ENCODE results near the gene PCDHGA7. TPM values are rescaled to one million over a fixed set of nuclear protein-coding genes. Genes with fewer than 3 reads are reported as not detected.

PCDHGA7 gene
- total RNA-seq, 1 experiment from 2014 or later: 0.83 TPM

DNA sequence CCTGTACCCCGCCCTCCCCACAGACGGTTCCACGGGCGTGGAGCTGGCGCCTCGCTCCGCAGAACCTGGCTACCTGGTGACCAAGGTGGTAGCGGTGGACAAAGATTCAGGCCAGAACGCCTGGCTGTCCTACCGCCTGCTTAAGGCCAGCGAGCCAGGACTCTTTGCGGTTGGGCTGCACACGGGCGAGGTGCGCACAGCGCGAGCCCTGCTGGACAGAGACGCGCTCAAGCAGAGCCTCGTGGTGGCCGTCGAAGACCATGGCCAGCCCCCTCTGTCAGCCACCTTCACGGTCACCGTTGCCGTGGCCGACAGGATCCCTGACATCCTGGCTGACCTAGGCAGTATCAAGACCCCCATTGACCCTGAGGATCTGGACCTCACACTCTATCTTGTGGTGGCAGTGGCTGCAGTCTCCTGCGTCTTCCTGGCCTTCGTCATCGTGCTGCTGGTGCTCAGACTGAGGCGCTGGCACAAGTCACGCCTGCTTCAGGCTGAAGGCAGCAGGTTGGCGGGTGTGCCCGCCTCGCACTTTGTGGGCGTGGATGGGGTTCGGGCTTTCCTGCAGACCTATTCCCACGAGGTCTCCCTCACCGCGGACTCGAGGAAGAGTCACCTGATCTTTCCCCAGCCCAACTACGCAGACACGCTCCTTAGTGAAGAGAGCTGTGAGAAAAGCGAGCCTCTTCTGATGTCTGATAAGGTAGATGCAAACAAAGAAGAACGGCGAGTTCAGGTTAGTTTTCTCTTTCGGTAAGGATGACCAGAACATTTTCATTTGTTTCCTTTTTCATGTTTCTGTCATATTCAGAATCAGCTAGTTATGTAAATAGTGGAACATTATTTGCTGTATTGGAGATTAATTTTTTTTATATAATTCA is 16.3 kb upstream of the PCDHGA7 start:
- TF ChIP-seq, protein P1, sequence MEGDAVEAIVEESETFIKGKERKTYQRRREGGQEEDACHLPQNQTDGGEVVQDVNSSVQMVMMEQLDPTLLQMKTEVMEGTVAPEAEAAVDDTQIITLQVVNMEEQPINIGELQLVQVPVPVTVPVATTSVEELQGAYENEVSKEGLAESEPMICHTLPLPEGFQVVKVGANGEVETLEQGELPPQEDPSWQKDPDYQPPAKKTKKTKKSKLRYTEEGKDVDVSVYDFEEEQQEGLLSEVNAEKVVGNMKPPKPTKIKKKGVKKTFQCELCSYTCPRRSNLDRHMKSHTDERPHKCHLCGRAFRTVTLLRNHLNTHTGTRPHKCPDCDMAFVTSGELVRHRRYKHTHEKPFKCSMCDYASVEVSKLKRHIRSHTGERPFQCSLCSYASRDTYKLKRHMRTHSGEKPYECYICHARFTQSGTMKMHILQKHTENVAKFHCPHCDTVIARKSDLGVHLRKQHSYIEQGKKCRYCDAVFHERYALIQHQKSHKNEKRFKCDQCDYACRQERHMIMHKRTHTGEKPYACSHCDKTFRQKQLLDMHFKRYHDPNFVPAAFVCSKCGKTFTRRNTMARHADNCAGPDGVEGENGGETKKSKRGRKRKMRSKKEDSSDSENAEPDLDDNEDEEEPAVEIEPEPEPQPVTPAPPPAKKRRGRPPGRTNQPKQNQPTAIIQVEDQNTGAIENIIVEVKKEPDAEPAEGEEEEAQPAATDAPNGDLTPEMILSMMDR (conservative IDR thresholded peaks at IDR 0.05): no peak

More for the DNA sequence above, 16.3 kb upstream of the PCDHGA7 start:
- H3K56ac ChIP-seq (ENCODE audit: insufficient read length, low read depth, low read length): no peak overlapping the region
- Mint-ChIP-seq H3K9me3 (peaks cover 65 to 72% of the 10 kb centered on the region in 2 experiments), H3K36me3 (ENCODE audit: insufficient read depth in 1 of 3, low read depth in 3 of 3) (peaks cover 44 to 60% (median 56%) of the 10 kb centered on the region in 3 experiments), H3K4me3 (no peak overlapping the region), H3K4me1 (peaks cover 4 to 13% of the 10 kb centered on the region in 2 experiments; a peak in 3 of 4 replicates), H3K27ac (no peak overlapping the region), H3K27me3 (ENCODE audit: low read depth) (peaks cover 9% of the 10 kb centered on the region)
- no peak overlapping the region for H2BK12ac ChIP-seq (ENCODE audit: insufficient read length, low read depth, low read length)
- no peak overlapping the region for H2BK5ac ChIP-seq (ENCODE audit: insufficient read length, low read length)
- DNase-seq: no peak
- H3K79me2 ChIP-seq (ENCODE audit: insufficient read depth, low read length): no peaks in the 10 kb centered on the region
- H4K5ac ChIP-seq (ENCODE audit: insufficient read length, low read depth, low read length): no peak overlapping the region
- H3K18ac ChIP-seq (ENCODE audit: insufficient read length, low read depth, low read length): no peak overlapping the region
- H2AK5ac ChIP-seq (ENCODE audit: insufficient read length, low read length): no peak overlapping the region
- no peak overlapping the region for H2BK20ac ChIP-seq (ENCODE audit: low read depth, low read length, poor library complexity, severe bottlenecking)
- WGBS (ENCODE audit: extremely low coverage, insufficient read length, low lambda C conversion rate): no CpG with 5 or more reads among the region's 46 CpGs
- no peak overlapping the region for H3K4ac ChIP-seq (ENCODE audit: low read depth, low read length)
- H3K23ac ChIP-seq (ENCODE audit: insufficient read length, low read depth, low read length): no peak overlapping the region
- H3K14ac ChIP-seq (ENCODE audit: insufficient read depth, low read length): no peak overlapping the region
- H3K9me3 ChIP-seq (ENCODE audit: control insufficient read depth, low read depth, low read length): peaks cover 31% of the 10 kb centered on the region
- no peaks in the 10 kb centered on the region for H3K79me1 ChIP-seq (ENCODE audit: insufficient read depth, low read depth, low read length, poor library complexity, severe bottlenecking)
- no peaks in the 10 kb centered on the region for H3K23me2 ChIP-seq (ENCODE audit: insufficient read length, low read depth, low read length, poor library complexity, severe bottlenecking)
- H2AFZ ChIP-seq (ENCODE audit: low read length): no peak overlapping the region
- H2BK15ac ChIP-seq (ENCODE audit: low read depth, low read length): no peak overlapping the region
- no peak overlapping the region for H3K4me2 ChIP-seq (ENCODE audit: insufficient read depth, insufficient read length, low read length)
- H2BK120ac ChIP-seq (ENCODE audit: low read depth, low read length, poor library complexity, severe bottlenecking): no peak overlapping the region
- H3T11ph ChIP-seq (ENCODE audit: low read length): no peak overlapping the region
- no peak overlapping the region for H4K91ac ChIP-seq (ENCODE audit: insufficient read length, low read depth, low read length)
- no peak overlapping the region for H4K8ac ChIP-seq (replicated peaks; ENCODE audit: insufficient read length, low read depth, low read length)
- H3K27ac ChIP-seq (ENCODE audit: insufficient read length, low read depth, low read length): no peak overlapping the region
- H3K9ac ChIP-seq (ENCODE audit: extremely low read depth, insufficient read length, low read length): no peak overlapping the region
- H4K20me1 ChIP-seq (ENCODE audit: control insufficient read depth, insufficient read depth, insufficient read length): no peaks in the 10 kb centered on the region
- no peaks in the 10 kb centered on the region for H3K27me3 ChIP-seq (ENCODE audit: insufficient read depth, low read length)
- no peaks in the 10 kb centered on the region for H3K4me1 ChIP-seq (ENCODE audit: insufficient read depth, low read length)
